ENCODE measurements around the gene SYPL1.

The SYPL1 gene

GRCh38 chr7:106083717-106084116 lies 28.4 kb downstream of the SYPL1 start:
- DNase-seq (ENCODE audit: low spot score): no peak
- in situ Hi-C loops (cut with MboI; ENCODE audit: low sequenced_read_pairs, unreplicated experiment): no loop called here
- TF ChIP-seq, protein P1, sequence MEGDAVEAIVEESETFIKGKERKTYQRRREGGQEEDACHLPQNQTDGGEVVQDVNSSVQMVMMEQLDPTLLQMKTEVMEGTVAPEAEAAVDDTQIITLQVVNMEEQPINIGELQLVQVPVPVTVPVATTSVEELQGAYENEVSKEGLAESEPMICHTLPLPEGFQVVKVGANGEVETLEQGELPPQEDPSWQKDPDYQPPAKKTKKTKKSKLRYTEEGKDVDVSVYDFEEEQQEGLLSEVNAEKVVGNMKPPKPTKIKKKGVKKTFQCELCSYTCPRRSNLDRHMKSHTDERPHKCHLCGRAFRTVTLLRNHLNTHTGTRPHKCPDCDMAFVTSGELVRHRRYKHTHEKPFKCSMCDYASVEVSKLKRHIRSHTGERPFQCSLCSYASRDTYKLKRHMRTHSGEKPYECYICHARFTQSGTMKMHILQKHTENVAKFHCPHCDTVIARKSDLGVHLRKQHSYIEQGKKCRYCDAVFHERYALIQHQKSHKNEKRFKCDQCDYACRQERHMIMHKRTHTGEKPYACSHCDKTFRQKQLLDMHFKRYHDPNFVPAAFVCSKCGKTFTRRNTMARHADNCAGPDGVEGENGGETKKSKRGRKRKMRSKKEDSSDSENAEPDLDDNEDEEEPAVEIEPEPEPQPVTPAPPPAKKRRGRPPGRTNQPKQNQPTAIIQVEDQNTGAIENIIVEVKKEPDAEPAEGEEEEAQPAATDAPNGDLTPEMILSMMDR (IDR thresholded peaks at IDR 0.05; ENCODE audit: borderline replicate concordance, control extremely low read depth, extremely low read depth, insufficient read depth, missing control alignments): no peak

- in situ Hi-C loops (cut with MboI; ENCODE audit: low sequenced_read_pairs, unreplicated experiment): no loop called here
- TF ChIP-seq, protein P1 (IDR thresholded peaks at IDR 0.05; ENCODE audit: borderline replicate concordance, control extremely low read depth, extremely low read depth, insufficient read depth, missing control alignments): no peak
These were observed 29.8 kb downstream of the SYPL1 start for GRCh38 chr7:106082087-106082854.

DNA sequence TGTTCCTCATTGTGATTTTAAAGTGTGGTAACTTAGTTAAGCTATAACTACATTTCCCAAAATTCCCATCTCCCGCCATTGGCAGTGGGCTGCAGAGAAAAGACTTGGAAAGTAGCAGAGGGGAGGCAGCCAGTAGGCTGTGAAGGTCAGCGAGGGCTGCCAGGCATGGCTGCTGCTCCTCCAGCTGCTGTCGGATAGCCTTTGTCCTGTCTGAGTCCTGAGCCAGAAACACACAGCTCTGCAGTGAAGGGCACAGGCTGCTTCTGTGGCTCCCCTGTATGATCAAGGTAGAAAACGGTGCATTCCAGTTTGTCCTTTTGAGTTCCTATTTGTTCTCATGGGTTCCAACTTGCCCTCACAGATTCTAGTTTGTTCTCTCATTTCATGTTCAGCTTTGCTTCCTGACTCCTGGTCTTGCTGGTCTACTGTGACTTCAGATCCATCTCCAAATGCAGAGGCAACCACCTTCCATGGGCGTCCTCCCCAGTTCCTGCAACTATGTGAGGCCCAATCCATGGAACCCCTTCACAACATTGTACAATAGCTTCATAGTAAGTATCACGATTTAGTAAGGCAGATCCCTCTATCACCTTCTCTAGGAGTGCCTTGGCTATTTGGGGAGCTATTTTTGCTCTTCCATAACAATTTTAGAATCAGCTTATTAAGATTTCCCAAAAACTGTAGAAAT lies 31.7 kb downstream of the SYPL1 start:
- no peak for DNase-seq (ENCODE audit: low spot score)
- in situ Hi-C loops (cut with MboI; ENCODE audit: low sequenced_read_pairs, unreplicated experiment): no loop called here
- TF ChIP-seq, protein P1 (IDR thresholded peaks at IDR 0.05; ENCODE audit: borderline replicate concordance, control extremely low read depth, extremely low read depth, insufficient read depth, missing control alignments): no peak

More at GRCh38 chr7:106082087-106082854, 29.8 kb downstream of the SYPL1 start:
- DNase-seq (ENCODE audit: low spot score): no peak

DNA sequence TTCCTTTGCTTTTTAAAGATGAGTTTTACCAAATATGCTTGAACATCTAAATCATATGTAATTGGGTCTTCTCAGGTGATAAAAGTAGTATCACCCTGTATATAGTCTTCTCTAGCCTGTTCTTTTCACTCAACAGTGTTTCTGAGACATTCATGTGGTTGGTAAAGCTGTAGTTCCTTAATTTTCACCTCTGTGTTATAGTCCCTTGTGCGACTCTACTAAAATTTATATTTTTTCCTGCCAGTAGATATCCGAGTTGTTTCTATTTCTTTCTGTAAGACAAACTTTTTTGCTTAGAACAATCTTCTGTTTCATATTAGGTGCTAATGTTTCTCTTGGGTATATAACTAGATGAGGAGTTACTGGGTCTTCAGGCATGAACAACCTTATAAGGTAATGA lies 35.6 kb downstream of the SYPL1 start:
- in situ Hi-C loops (cut with MboI; ENCODE audit: low sequenced_read_pairs, unreplicated experiment): no loop called here
- TF ChIP-seq, protein P1 (IDR thresholded peaks at IDR 0.05; ENCODE audit: borderline replicate concordance, control extremely low read depth, extremely low read depth, insufficient read depth, missing control alignments): no peak
- no peak for DNase-seq (ENCODE audit: low spot score)

GRCh38 chr7:106075937-106076336 lies 36.2 kb downstream of the SYPL1 start:
- in situ Hi-C loops (cut with MboI; ENCODE audit: low sequenced_read_pairs, unreplicated experiment): no loop called here
- no peak for DNase-seq (ENCODE audit: low spot score)

DNA sequence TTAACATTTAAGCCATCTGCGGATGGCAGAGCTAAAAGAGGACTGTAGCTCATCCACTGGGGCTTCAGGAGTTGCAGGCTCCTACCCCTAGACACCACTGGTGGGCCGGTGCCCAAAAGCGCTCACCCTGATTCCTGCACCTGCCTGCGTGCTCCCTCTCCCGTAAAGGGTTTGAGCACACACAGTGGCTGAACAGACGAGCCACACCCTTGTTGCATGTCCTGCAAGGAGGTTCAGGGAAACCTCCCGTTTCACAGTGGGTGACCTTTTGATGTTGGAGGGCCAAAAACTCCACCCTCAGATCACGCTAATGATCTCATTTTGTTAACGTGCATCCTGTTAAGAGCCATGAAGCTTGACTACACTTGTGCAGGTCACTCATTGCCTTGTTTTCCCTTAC lies 37.9 kb downstream of the SYPL1 start:
- in situ Hi-C loops (cut with MboI; ENCODE audit: low sequenced_read_pairs, unreplicated experiment): loop anchor here (25.0 kb wide), 1 partner anchor 388 kb away; no protein-coding TSS in a partner anchor
- DNase-seq (ENCODE audit: low spot score): no peak
- TF ChIP-seq, protein P1 (IDR thresholded peaks at IDR 0.05; ENCODE audit: borderline replicate concordance, control extremely low read depth, extremely low read depth, insufficient read depth, missing control alignments): no peak

More at GRCh38 chr7:106075937-106076336, 36.2 kb downstream of the SYPL1 start:
- TF ChIP-seq, protein P1 (IDR thresholded peaks at IDR 0.05; ENCODE audit: borderline replicate concordance, control extremely low read depth, extremely low read depth, insufficient read depth, missing control alignments): no peak

All from GM13976 (cell line).